HEK293 (cell line): ENCODE data around the gene HOXD3.

Source experiments
- CTCF ChIA-PET: fragments of 350-600 bp; formaldehyde crosslinking; extraction: SDS; loops from one replicate; lab custom pipeline; 2021; ENCODE audit warnings: antibody characterized with exemption; lab: Yijun Ruan, JAX
- POLR2A ChIA-PET: fragments of 300-600 bp; formaldehyde crosslinking; extraction: SDS; loops from one replicate; lab custom pipeline; 2020; ENCODE audit warnings: antibody characterized with exemption, inconsistent platforms; lab: Yijun Ruan, JAX
- H3K27ac ChIP-seq: fragments of 200-500 bp; sonication (Bioruptor generic); 2 replicates; pipeline ENCODE4 v1.5.1; 2014; ENCODE audit warnings: low read depth, low read length, control low read depth, inconsistent platforms; ENCODE audit errors: extremely low read depth
- H3K36me3 ChIP-seq, 2 experiments: fragments of 200-500 bp in 1 of 2; sonication (Bioruptor generic) in 1 of 2; 1 replicate in 1 of 2; 2 replicates in 1 of 2; pipeline ENCODE4 v1.5.1; 2014 to 2017; ENCODE audit warnings: inconsistent platforms in 2 of 2, low read length in 2 of 2; ENCODE audit not compliant: control insufficient read depth in 2 of 2, insufficient read depth in 1 of 2
- H3K4me1 ChIP-seq: fragments of 200-500 bp; sonication (Bioruptor generic); 2 replicates; pipeline ENCODE4 v1.5.1; 2014; ENCODE audit warnings: mild to moderate bottlenecking, low read length, inconsistent platforms; ENCODE audit not compliant: control insufficient read depth, insufficient read depth
- H3K4me3 ChIP-seq: 2 replicates; pipeline ENCODE4 v1.5.1; 2011; ENCODE audit warnings: low read depth, mild to moderate bottlenecking, control low read depth, low read length, moderate library complexity
- H3K9me3 ChIP-seq: fragments of 200-500 bp; sonication (Bioruptor generic); 2 replicates; pipeline ENCODE4 v1.5.1; 2014; ENCODE audit warnings: low read depth, low read length, inconsistent platforms; ENCODE audit not compliant: control insufficient read depth, insufficient read depth
- GLIS1 ChIP-seq: fragments of 450-650 bp; formaldehyde crosslinking; IDR thresholded peaks from 2 replicates; pipeline ENCODE4 v1.5.1; 2016; ENCODE audit warnings: missing biosample characterization, missing genetic modification characterization
- KLF10 ChIP-seq: fragments of 450-650 bp; IDR thresholded peaks from 2 replicates; pipeline ENCODE4 v1.5.1; 2018; ENCODE audit warnings: missing biosample characterization, mild to moderate bottlenecking, missing genetic modification characterization
- MEIS1 ChIP-seq: sonication (generic); formaldehyde crosslinking; IDR thresholded peaks from 2 replicates; pipeline ENCODE4 v1.8.1; 2022; ENCODE audit warnings: missing genetic modification reagents, mild to moderate bottlenecking, borderline replicate concordance
- MYNN ChIP-seq: fragments of 450-650 bp; formaldehyde crosslinking; IDR thresholded peaks from 2 replicates; pipeline ENCODE4 v1.5.1; 2016; ENCODE audit warnings: missing biosample characterization, missing genetic modification characterization, borderline replicate concordance
- PATZ1 ChIP-seq: fragments of 450-650 bp; formaldehyde crosslinking; IDR thresholded peaks from 2 replicates; pipeline ENCODE4 v1.5.1; 2016; ENCODE audit warnings: missing biosample characterization, missing genetic modification characterization
- SP3 ChIP-seq: fragments of 450-650 bp; formaldehyde crosslinking; IDR thresholded peaks from 2 replicates; pipeline ENCODE4 v1.5.1; 2016; ENCODE audit warnings: missing biosample characterization, missing genetic modification characterization
- YY1 ChIP-seq: fragments of 450-650 bp; formaldehyde crosslinking; IDR thresholded peaks from 2 replicates; pipeline ENCODE4 v1.5.1; 2018; ENCODE audit warnings: missing biosample characterization, missing genetic modification characterization
- ZBTB48 ChIP-seq: fragments of 450-650 bp; formaldehyde crosslinking; IDR thresholded peaks from 2 replicates; pipeline ENCODE4 v1.5.1; 2016; ENCODE audit warnings: missing biosample characterization, missing genetic modification characterization
- ZBTB7A ChIP-seq: fragments of 450-650 bp; formaldehyde crosslinking; IDR thresholded peaks from 2 replicates; pipeline ENCODE4 v1.5.1; 2016; ENCODE audit warnings: low read depth, missing biosample characterization, missing genetic modification characterization
- ZNF10 ChIP-seq: fragments of 450-650 bp; formaldehyde crosslinking; IDR thresholded peaks from 2 replicates; pipeline ENCODE4 v1.5.1; 2017; ENCODE audit warnings: missing biosample characterization, missing genetic modification characterization
- ZNF266 ChIP-seq: fragments of 450-650 bp; formaldehyde crosslinking; IDR thresholded peaks from 2 replicates; pipeline ENCODE4 v1.5.1; 2016; ENCODE audit warnings: missing biosample characterization, missing genetic modification characterization, low read depth
- ZNF473 ChIP-seq: fragments of 450-650 bp; formaldehyde crosslinking; IDR thresholded peaks from 2 replicates; pipeline ENCODE4 v1.5.1; 2017; ENCODE audit warnings: missing biosample characterization, missing genetic modification characterization
- ZNF488 ChIP-seq: fragments of 450-650 bp; formaldehyde crosslinking; IDR thresholded peaks from 2 replicates; pipeline ENCODE4 v1.5.1; 2016; ENCODE audit warnings: missing biosample characterization, missing genetic modification characterization
- ZNF501 ChIP-seq: fragments of 450-650 bp; formaldehyde crosslinking; IDR thresholded peaks from 2 replicates; pipeline ENCODE4 v1.5.1; 2016; ENCODE audit warnings: missing biosample characterization, missing genetic modification characterization
- ZNF548 ChIP-seq: fragments of 450-650 bp; formaldehyde crosslinking; IDR thresholded peaks from 2 replicates; pipeline ENCODE4 v1.5.1; 2016; ENCODE audit warnings: missing biosample characterization, missing genetic modification characterization
- ZNF561 ChIP-seq: fragments of 450-650 bp; IDR thresholded peaks from 2 replicates; pipeline ENCODE4 v1.5.1; 2018; ENCODE audit warnings: missing biosample characterization, missing genetic modification characterization, borderline replicate concordance
- ZNF621 ChIP-seq: fragments of 450-650 bp; formaldehyde crosslinking; IDR thresholded peaks from 2 replicates; pipeline ENCODE4 v1.5.1; 2017; ENCODE audit warnings: missing biosample characterization, missing genetic modification characterization
- ZNF654 ChIP-seq: fragments of 450-650 bp; formaldehyde crosslinking; IDR thresholded peaks from 2 replicates; pipeline ENCODE4 v1.5.1; 2016; ENCODE audit warnings: low read depth, missing biosample characterization, missing genetic modification characterization
- ZNF747 ChIP-seq: fragments of 450-650 bp; formaldehyde crosslinking; IDR thresholded peaks from 2 replicates; pipeline ENCODE4 v1.5.1; 2016; ENCODE audit warnings: missing biosample characterization, missing genetic modification characterization
- ZNF768 ChIP-seq: fragments of 450-650 bp; formaldehyde crosslinking; IDR thresholded peaks from 2 replicates; pipeline ENCODE4 v1.5.1; 2018; ENCODE audit warnings: missing biosample characterization, mild to moderate bottlenecking, missing genetic modification characterization
- ZNF792 ChIP-seq: fragments of 450-650 bp; formaldehyde crosslinking; IDR thresholded peaks from 2 replicates; pipeline ENCODE4 v1.5.1; 2016; ENCODE audit warnings: missing biosample characterization, missing genetic modification characterization
- ZSCAN30 ChIP-seq: fragments of 450-650 bp; IDR thresholded peaks from 2 replicates; pipeline ENCODE4 v1.5.1; 2018; ENCODE audit warnings: missing biosample characterization, mild to moderate bottlenecking, missing genetic modification characterization, moderate library complexity
- ZSCAN5A ChIP-seq: fragments of 450-650 bp; formaldehyde crosslinking; IDR thresholded peaks from 2 replicates; pipeline ENCODE4 v1.5.1; 2016; ENCODE audit warnings: missing biosample characterization, missing genetic modification characterization
- ZXDB ChIP-seq: fragments of 450-650 bp; formaldehyde crosslinking; IDR thresholded peaks from 2 replicates; pipeline ENCODE4 v1.5.1; 2016; ENCODE audit warnings: missing biosample characterization, missing genetic modification characterization

Gene HOXD3

GRCh38 chr2:176163672-176164056, 6.6 kb downstream of the HOXD3 start (continued):
- TF ChIP-seq ZNF548 (tag by site-specific recombination) (no peak), ZBTB7A (tag by site-specific recombination) (no peak)

GRCh38 chr2:176164201-176164600, 7.1 kb downstream of the HOXD3 start:
- H3K27ac ChIP-seq: no peak overlapping the region
- H3K36me3 ChIP-seq: peaks cover 0 to 18% of the 10 kb centered on the region in 2 experiments
- no peak overlapping the region for H3K4me3 ChIP-seq
- H3K9me3 ChIP-seq: no peaks in the 10 kb centered on the region
- ChIA-PET POLR2A (no interaction called here), CTCF (no interaction called here)
- TF ChIP-seq YY1 (tag by site-specific recombination): no peak
- no peak for TF ChIP-seq ZNF792 (tag by site-specific recombination)
- TF ChIP-seq ZNF654 (tag by site-specific recombination): no peak
- TF ChIP-seq ZSCAN30: no peak
- no peak for TF ChIP-seq ZNF561 (tag by site-specific recombination)
- TF ChIP-seq SP3 (tag by site-specific recombination): no peak
- TF ChIP-seq PATZ1 (tag by site-specific recombination): no peak
- no peak for TF ChIP-seq ZNF621 (tag by site-specific recombination)
- TF ChIP-seq ZNF747 (tag by site-specific recombination): no peak
- no peak for TF ChIP-seq ZNF488 (tag by site-specific recombination)
- no peak for TF ChIP-seq ZNF768 (tag by site-specific recombination)
- TF ChIP-seq ZNF266: no peak
- no peak for TF ChIP-seq GLIS1 (tag by site-specific recombination)
- TF ChIP-seq ZSCAN5A (tag by site-specific recombination): no peak
- TF ChIP-seq KLF10 (tag by site-specific recombination): no peak
- no peak for TF ChIP-seq ZNF473
- no peak for TF ChIP-seq MEIS1 (CRISPR knock-in tag)
- TF ChIP-seq ZBTB48 (tag by site-specific recombination): no peak
- no peak for TF ChIP-seq ZNF501 (tag by site-specific recombination)
- H3K4me1 ChIP-seq: no peaks in the 10 kb centered on the region

- ChIA-PET POLR2A (no interaction called here), CTCF (no interaction called here)
- Histone ChIP-seq H3K27ac (no peak overlapping the region), H3K9me3 (no peaks in the 10 kb centered on the region), H3K4me3 (no peak overlapping the region), H3K4me1 (no peaks in the 10 kb centered on the region), H3K36me3 (peaks cover 0 to 16% of the 10 kb centered on the region in 2 experiments)
- TF ChIP-seq ZXDB (tag by site-specific recombination) (no peak), MYNN (tag by site-specific recombination) (no peak), ZNF10 (tag by site-specific recombination) (no peak)
Measured at GRCh38 chr2:176164611-176165369, 7.7 kb downstream of the HOXD3 start.
